ENCODE data around the gene PAGE4. TPM values are rescaled to one million over a fixed set of nuclear protein-coding genes. Genes with fewer than 3 reads are reported as not detected.

PAGE4 gene
- total RNA-seq, 1 donor from 2014 or later, result not detected

Other genes starting within 250 kb of the PAGE4 start
- gene GAGE12H, start 249.4 kb upstream of the PAGE4 start, total RNA-seq, result not detected
- gene GAGE2A, start 239.8 kb upstream of the PAGE4 start, total RNA-seq, result not detected
- not detected for gene GAGE1, start 230.3 kb upstream of the PAGE4 start, total RNA-seq
- gene PAGE1, start 133.3 kb upstream of the PAGE4 start, total RNA-seq, result 0.49 TPM
- gene USP27X, start 50.2 kb downstream of the PAGE4 start, total RNA-seq, result 12.5 TPM
- gene CLCN5, start 93.3 kb downstream of the PAGE4 start, total RNA-seq, result 3.4 TPM

Measured in temporal lobe (tissue), 1 donor.